ENCODE results near the gene CITED1.

DNA sequence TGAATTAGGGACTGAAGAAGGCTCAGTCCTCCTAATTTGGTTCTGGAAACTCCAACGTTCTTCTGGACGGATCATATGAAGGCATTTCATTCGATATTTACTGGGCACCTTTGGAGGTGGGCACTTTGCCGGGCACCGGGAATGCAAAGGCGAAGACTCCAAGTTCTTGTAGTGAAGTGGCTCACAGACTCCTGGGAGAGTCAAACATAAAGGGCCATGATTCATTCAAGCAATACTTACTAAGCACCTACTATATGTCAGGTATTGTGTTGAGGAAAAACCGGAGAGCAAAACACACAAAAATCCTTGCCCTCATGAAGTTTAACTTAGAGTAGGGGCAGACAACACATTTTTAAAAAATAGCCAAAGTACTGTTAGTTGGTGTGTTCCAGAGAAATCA is 49.9 kb downstream of the CITED1 start:
- TF ChIP-seq CTCF (IDR thresholded peaks at IDR 0.05), result no peak
- TF ChIP-seq POLR2A (IDR thresholded peaks at IDR 0.05), result no peak
